Suppressor macrophage treated with lipopolysaccharide for 4 hours (primary cell): Measurements from ENCODE around the gene CES1.
A peak's percentile ranks its signal among the peaks of the same experiment; 100 is the strongest.
"Not testable (repeated sequence)": the region's sequence is repeated elsewhere in the genome, so short reads cannot be mapped to it uniquely, and the experiment has no call there.

Source experiments
- DNase-seq: peaks from one replicate; pipeline ENCODE4 v3.0.0-alpha.2; 2020

Gene CES1

GRCh38 chr16:55829232-55829631 is 3.7 kb downstream of the CES1 start:
- not testable (repeated sequence) for DNase-seq

DNA sequence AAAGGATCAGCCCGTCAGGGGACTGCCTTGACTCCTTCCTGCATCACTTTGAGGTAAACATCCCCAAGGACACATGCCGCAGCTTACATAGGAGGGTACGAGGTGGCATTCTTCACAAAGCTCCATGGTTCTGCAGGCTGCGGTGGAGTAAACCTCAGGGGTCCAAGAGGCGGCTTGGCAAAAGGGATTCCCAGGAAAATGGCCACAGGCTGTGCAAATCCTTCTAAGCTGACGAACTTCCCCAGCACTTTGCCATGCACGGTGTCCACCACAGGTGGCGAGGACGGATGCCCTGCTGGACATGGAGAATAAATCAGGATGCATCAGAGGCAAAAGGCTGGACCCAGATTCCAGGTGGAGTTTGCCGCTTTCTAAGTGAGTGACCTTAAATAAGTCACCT is 4.2 kb downstream of the CES1 start:
- no peak for DNase-seq

GRCh38 chr16:55825115-55825728 is 7.7 kb downstream of the CES1 start:
- DNase-seq, result no peak

DNA sequence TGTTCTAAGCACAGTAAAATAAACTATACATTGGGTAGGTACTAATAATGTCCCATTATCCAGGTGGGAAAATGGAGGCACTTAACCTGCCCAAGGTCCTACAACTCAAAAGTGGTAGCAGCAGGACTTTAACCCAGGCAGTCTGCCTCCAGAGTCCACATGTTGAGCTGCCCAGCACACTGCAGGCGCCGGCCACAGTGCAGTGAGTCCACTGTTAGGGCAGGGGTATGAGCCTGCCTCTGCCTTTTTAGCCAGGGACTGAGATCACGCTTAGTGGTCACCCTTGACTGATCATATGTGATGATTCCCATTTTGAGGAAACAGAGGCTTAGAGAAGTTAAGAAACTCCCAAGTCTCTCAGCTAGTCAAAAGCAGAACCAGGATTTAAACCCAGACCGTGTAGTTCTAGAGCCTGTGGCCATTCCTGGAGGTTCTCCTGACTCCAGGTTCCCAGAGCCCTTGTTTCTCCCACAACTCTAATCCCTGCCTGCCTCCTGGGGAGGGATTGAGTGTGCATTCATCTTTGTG is 8.4 kb downstream of the CES1 start:
- peak; percentile 39 for DNase-seq

DNA sequence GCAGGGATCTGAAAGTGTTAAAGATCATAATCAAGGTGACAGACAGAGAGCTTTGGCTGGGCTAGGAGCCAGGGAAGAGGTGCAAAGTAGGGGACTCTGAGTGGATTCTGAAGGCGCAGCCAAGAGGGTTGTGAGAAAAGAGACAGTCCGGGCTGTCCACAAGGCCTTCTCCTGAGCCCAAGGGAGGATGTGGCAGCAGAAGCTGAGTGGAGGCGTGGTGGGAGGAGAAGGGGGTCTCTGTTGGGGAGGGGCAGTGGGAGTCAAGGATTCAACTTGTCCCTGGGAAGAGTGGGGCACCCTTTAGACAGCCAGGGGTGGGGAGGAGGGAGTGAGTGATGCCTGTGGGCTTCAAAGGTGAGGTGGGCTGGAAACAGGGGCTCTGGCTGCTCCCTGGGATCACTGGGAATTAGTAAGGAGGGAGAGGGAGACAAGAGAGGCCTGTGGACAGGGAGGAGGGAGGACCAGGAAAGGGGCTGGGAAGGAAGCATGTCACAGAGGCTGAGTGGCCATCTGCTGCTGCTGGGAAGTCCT is 10.6 kb downstream of the CES1 start:
- DNase-seq, result no peak

DNA sequence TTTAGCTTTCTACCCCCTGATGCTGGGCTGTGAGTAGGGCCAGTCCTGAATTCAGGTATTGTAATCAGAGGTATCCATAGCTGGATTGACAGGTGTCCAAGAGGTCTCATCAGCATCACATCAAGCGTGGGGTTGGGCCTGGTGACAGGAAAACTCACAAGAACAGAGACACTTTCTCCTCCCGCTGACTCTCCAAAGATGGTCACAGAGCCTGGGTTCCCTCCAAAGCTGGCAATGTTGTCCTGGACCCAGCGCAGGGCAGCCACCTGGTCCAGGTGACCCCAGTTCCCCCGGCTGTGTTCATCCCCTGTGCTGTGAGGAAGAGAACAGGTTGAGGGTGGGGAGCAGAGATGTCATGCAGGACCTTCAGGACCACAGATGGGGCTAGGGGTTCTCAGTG is 11.7 kb downstream of the CES1 start:
- DNase-seq, result no peak

- DNase-seq, result no peak
Measured at GRCh38 chr16:55820615-55821014, 12.3 kb downstream of the CES1 start.

DNA sequence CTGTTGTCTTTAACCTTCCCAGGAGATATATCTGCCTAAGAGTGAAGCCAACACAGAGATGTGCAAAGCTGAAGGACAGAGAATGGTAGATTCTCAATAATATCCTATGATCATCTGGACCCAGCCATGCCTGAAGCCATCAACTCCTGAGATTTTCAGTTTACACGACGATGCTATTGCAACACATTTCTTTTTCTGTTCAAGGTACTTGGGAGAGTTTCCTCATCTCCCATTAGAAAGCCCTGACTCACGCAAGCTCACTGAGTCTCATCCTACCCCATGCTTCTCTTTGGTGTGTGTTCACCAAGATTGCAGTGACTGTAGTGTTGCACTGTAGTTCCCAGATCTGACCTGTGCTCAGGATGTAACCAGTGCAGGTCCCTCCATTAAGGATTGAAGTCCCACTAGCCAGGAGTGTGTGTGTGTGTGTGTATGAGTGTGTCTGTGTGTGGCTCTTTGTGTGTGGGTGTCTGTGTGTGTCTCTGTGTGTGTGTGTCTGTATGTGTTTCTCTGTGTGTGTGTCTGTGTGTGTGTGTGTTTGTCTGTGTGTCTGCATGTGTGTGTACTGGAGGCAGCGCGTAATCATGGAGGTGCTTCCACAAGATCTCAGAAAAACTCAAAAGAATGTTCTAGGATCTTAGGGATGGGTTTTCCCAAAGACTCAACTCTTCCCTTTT is 15.5 kb downstream of the CES1 start:
- no peak for DNase-seq

DNA sequence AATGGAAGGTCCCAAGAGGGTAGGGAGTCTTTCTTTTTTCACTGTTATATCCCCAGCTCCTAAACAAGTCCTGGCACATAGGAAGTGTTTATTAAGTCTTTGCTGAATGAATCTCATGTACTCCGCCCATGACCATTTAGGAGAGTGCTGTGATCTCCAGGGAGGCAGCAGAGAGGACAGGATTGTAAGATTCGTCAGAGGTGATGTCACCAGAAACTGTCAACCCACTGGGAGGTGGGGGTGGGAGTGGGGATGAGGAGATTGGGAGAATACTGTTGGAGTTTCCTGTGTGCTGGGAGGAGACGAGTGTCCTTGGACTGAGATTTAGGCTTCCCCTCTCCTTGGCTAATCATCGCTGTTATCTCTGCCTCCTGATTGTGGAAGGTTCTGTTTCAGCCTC is 16.7 kb downstream of the CES1 start:
- DNase-seq, result not testable (repeated sequence)

- DNase-seq, result no peak
Measured at GRCh38 chr16:55815320-55815719, 17.6 kb downstream of the CES1 start.

- DNase-seq, result not testable (repeated sequence)
Measured at GRCh38 chr16:55814174-55814573, 18.7 kb downstream of the CES1 start.

GRCh38 chr16:55813730-55814129 is 19.2 kb downstream of the CES1 start:
- not testable (repeated sequence) for DNase-seq

GRCh38 chr16:55812951-55813350 is 19.9 kb downstream of the CES1 start:
- no peak for DNase-seq

DNA sequence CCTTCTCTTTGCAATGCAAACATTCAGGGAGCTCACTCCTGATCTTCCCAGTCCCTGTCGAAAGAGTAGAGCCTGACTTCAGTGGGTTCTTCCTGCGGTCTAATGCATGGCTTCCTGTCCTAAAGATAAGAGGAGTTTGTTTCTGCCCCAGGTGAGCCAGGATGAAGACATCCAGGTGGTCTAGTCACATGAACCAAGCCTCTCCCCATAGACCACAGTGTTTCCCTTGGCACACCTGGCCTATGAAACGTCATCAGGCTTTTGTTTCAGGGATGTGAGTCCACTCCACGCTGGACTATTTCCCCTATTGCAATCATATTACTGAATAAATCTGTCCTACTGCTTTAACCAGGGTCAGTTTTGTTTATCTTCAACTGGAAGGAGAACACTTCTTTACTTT is 21.1 kb downstream of the CES1 start:
- no peak for DNase-seq

DNA sequence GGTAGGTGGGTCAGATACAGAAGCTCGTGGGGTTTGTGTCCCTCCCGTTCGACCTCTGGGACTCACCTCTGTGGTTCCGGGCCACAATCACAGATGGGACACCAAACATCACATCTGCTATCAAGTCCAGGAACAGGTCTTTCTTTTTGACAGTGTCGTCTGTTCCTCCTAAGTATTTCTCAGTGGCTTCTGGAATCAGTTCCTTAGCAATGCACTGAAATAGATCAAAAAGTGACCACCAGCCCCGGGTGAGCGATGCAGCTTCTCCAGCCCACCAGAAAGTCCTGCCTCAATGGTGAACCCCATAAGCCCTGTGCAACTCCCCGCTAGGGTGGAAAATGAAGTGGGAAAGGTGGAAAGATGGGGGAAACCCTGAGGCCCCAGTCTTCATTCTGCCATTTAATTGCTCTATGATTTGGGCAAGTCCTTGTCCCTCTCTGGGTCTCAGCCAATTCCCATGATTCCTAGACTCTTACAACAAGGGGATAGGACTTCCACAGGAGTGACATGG is 22.4 kb downstream of the CES1 start:
- DNase-seq, result no peak

- no peak for DNase-seq
Measured at GRCh38 chr16:55809851-55810250, 23.0 kb downstream of the CES1 start.

DNA sequence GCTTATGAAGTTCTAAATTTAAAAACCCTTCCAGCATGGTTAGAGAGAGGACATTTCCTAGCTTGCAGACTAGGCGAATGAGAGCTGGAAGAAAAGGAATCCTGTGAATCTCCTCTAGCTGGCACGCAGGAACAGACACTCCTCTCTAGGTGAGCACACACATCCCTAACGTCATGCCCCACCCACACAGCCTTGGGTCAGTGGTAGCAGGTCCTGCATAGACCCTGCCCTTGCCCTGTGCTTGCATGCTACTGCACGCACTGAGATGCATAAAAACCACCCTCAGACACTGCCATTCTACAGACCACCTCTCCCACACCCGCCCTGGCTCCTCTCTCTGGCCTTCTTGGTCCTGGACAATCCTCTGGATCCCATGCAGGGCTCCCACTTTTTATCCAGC is 23.5 kb downstream of the CES1 start:
- DNase-seq, result no peak

DNA sequence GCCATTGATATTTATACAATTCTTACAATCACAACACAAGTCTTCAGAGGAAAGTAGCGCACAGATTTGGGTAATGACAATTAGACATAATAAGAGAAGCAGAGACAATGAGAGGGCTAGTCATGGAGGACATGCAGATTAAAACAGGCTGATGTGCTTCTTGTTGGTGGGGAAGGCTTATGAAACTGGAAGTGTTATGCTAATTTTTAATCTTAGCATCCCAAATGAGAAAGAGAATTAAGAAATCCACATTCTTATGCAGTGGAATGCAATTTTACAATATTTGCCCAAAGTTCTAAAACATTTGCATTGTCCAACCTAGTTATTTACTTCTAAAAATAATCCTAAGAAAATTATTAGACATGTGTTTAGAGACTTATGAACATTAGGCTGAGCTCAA is 24.6 kb downstream of the CES1 start:
- not testable (repeated sequence) for DNase-seq

- not testable (repeated sequence) for DNase-seq
Measured at GRCh38 chr16:55805104-55805503, 27.8 kb downstream of the CES1 start.

DNA sequence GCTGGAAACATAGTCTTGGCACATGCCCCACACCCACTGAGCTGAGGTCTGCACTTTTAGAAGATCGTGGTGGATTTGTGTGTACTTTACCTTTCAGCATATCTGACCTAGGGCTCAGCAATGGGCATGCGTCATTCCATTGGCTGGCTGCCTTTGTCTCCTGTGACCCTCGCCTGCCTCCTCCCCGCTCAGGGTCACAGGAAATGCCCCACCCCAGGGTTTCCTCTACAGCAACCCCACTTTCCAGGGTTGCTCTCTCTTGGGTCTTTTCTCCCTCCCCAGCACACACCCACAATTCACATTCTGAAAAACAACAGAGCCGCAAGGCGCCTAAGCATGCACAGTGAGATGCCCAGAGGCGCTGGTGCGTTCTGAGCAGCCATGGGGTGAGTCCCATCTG is 29.2 kb downstream of the CES1 start:
- DNase-seq, result not testable (repeated sequence)

- not testable (repeated sequence) for DNase-seq
Measured at GRCh38 chr16:55792934-55793374, 39.9 kb downstream of the CES1 start.

DNA sequence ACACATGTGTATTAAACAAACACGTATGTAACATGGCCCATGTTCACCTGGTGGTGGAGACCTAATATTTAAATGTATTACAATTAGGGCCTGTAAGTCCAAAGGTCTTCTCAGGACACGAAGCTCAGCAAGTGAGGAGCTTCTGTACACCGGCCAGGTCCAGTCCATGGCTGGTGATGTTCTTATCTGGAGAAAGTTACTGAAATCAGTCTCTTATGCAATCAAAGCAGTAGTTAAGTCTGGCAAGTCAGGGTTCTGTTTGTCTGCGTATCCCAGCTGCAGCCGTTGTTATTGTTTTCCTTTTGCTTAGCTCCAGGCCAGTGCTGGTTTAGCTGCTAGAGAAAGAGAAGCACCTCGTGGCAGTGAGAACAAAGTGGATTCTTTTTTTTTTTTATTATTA is 41.4 kb downstream of the CES1 start:
- not testable (repeated sequence) for DNase-seq

GRCh38 chr16:55790240-55790639 is 42.7 kb downstream of the CES1 start:
- not testable (repeated sequence) for DNase-seq

DNA sequence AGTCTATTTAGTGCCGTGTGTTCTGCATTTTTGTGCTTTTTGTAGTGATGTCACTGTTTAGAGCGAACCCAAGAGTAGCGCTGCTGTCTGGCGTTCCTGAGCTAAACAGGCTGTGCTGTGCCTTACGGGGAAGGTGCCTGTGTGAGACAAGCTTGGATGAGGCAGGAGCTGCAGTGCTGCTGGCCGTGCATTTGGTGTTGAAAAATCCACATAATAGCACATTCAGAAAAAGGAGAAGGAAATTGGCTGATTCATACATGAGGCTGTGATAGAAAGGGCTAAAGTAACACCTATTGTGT is 50.2 kb downstream of the CES1 start:
- DNase-seq, result not testable (repeated sequence)
